HEK293 (cell line): ENCODE measurements around the gene CCDC17.

Experiments used
- GLI2 ChIP-seq: fragments of 450-650 bp; formaldehyde crosslinking; IDR thresholded peaks from 2 replicates; pipeline ENCODE4; 2017; ENCODE audit warnings: missing biosample characterization, missing genetic modification characterization, low read depth, borderline replicate concordance
- KLF1 ChIP-seq: fragments of 450-650 bp; formaldehyde crosslinking; IDR thresholded peaks from 2 replicates; pipeline ENCODE4 v1.5.1; 2016; ENCODE audit warnings: missing biosample characterization, missing genetic modification characterization
- SP2 ChIP-seq: fragments of 450-650 bp; formaldehyde crosslinking; IDR thresholded peaks from 2 replicates; pipeline ENCODE4 v1.5.1; 2016; ENCODE audit warnings: missing biosample characterization, missing genetic modification characterization
- YY1 ChIP-seq: fragments of 450-650 bp; formaldehyde crosslinking; IDR thresholded peaks from 2 replicates; pipeline ENCODE4 v1.5.1; 2018; ENCODE audit warnings: missing biosample characterization, missing genetic modification characterization
- ZNF274 ChIP-seq, 2 experiments: fragments of 200-500 bp in 1 of 2; fragments of 450-650 bp in 1 of 2; sonication (Bioruptor generic) in 1 of 2; formaldehyde crosslinking in 1 of 2; IDR thresholded peaks; 2 replicates each; pipeline versions ENCODE4 v1.5.1 to v1.6.1; 2014 to 2016; ENCODE audit warnings: borderline replicate concordance in 1 of 2, inconsistent platforms in 1 of 2, low read length in 1 of 2, missing biosample characterization in 1 of 2, missing genetic modification characterization in 1 of 2
- ZNF558 ChIP-seq: fragments of 450-650 bp; formaldehyde crosslinking; IDR thresholded peaks from 2 replicates; pipeline ENCODE4 v1.5.1; 2016; ENCODE audit warnings: missing biosample characterization, missing genetic modification characterization
- ZNF639 ChIP-seq: fragments of 450-650 bp; formaldehyde crosslinking; IDR thresholded peaks from 2 replicates; pipeline ENCODE4 v1.5.1; 2016; ENCODE audit warnings: missing biosample characterization, missing genetic modification characterization
- ZNF670 ChIP-seq: fragments of 450-650 bp; formaldehyde crosslinking; IDR thresholded peaks from 2 replicates; pipeline ENCODE4 v1.5.1; 2016; ENCODE audit warnings: missing biosample characterization, missing genetic modification characterization, low read depth
- ZNF768 ChIP-seq: fragments of 450-650 bp; formaldehyde crosslinking; IDR thresholded peaks from 2 replicates; pipeline ENCODE4 v1.5.1; 2018; ENCODE audit warnings: missing biosample characterization, mild to moderate bottlenecking, missing genetic modification characterization
- ZNF777 ChIP-seq: fragments of 450-650 bp; formaldehyde crosslinking; IDR thresholded peaks from 2 replicates; pipeline ENCODE4 v1.5.1; 2017; ENCODE audit warnings: missing biosample characterization, missing genetic modification characterization, borderline replicate concordance
- ZNF837 ChIP-seq: fragments of 450-650 bp; formaldehyde crosslinking; IDR thresholded peaks from 2 replicates; pipeline ENCODE4 v1.5.1; 2016; ENCODE audit warnings: missing biosample characterization, missing genetic modification characterization
- TF ChIP-seq, protein P1 (sequence below): fragments of 450-650 bp; formaldehyde crosslinking; IDR thresholded peaks from 2 replicates; pipeline ENCODE4 v1.5.1; 2016; ENCODE audit warnings: missing biosample characterization, missing genetic modification characterization

DNA sequence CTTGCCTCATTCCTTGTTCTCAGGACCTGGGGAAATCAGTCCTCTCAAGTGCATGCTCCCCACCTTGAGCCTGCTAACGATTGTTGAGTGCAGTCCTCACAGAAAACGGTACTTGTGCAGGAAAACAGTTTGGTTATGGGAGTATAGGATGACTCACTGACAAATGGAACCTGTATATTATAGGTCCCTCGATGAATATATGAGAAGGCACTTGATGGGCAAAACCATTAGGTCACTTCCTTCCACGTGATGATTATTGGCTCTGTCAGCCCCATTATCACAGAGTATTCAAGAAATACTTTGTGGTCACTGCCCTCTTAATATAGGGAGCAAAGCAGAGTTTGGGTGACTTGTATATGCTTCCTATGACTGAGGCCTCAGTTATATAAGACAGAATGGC is 6.2 kb downstream of the CCDC17 start:
- TF ChIP-seq, protein P1, sequence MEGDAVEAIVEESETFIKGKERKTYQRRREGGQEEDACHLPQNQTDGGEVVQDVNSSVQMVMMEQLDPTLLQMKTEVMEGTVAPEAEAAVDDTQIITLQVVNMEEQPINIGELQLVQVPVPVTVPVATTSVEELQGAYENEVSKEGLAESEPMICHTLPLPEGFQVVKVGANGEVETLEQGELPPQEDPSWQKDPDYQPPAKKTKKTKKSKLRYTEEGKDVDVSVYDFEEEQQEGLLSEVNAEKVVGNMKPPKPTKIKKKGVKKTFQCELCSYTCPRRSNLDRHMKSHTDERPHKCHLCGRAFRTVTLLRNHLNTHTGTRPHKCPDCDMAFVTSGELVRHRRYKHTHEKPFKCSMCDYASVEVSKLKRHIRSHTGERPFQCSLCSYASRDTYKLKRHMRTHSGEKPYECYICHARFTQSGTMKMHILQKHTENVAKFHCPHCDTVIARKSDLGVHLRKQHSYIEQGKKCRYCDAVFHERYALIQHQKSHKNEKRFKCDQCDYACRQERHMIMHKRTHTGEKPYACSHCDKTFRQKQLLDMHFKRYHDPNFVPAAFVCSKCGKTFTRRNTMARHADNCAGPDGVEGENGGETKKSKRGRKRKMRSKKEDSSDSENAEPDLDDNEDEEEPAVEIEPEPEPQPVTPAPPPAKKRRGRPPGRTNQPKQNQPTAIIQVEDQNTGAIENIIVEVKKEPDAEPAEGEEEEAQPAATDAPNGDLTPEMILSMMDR (tag by site-specific recombination) = no peak
- TF ChIP-seq SP2 (tag by site-specific recombination) (no peak), ZNF274 (IDR thresholded peaks at IDR 0.05; ENCODE audit: low read length) (no peak), ZNF274 (tag by site-specific recombination; IDR thresholded peaks at IDR 0.05; ENCODE audit: borderline replicate concordance) (no peak), ZNF670 (tag by site-specific recombination) (no peak), GLI2 (tag by site-specific recombination) (no peak), ZNF639 (no peak), ZNF558 (tag by site-specific recombination) (no peak), YY1 (tag by site-specific recombination) (no peak), ZNF777 (tag by site-specific recombination) (no peak), ZNF837 (tag by site-specific recombination) (no peak), ZNF768 (no peak), KLF1 (tag by site-specific recombination) (no peak)
